H1 (cell line): Measurements from ENCODE around the gene IGLL5. TPM values are rescaled to one million over a fixed set of nuclear protein-coding genes. Genes with fewer than 3 reads are reported as not detected.

Experiments used
- CTCF ChIA-PET: fragments of 300-600 bp; sonication (Branson Sonifier 250); formaldehyde crosslinking; loops from one replicate; lab custom pipeline; 2021; ENCODE audit not compliant: partially characterized antibody; lab: Charles Lee
- POLR2A ChIA-PET: fragments of 300-600 bp; sonication (Branson Sonifier 250); formaldehyde crosslinking; loops from one replicate; lab custom pipeline; 2021; ENCODE audit warnings: inconsistent platforms; ENCODE audit not compliant: partially characterized antibody; lab: Charles Lee
- DNase-seq, 2 experiments: peaks; one replicate each; pipeline versions ENCODE4 v3.0.0 to v3.0.0-alpha.2; 2010 to 2022; ENCODE audit warnings: low spot score in 2 of 2, low read depth in 1 of 2, mixed read lengths in 1 of 2
- FAIRE-seq: peaks from 2 replicates; lab custom pipeline; 2011; peaks lifted over from hg19 to GRCh38; lab: Jason Lieb, UNC
- H2AFZ ChIP-seq: 2 replicates; pipeline ENCODE4 v1.8.1; 2012; ENCODE audit warnings: low read length, inconsistent platforms
- H2AK5ac ChIP-seq: 2 replicates; pipeline ENCODE4 v1.6.1; 2013; ENCODE audit warnings: low read depth, low read length
- H2BK120ac ChIP-seq: replicated peaks from 2 replicates; pipeline ENCODE3; 2013; ENCODE audit warnings: low read depth, low read length, inconsistent platforms
- H2BK12ac ChIP-seq: 2 replicates; pipeline ENCODE4 v1.6.1; 2013; ENCODE audit warnings: low read depth, low read length
- H2BK15ac ChIP-seq: 2 replicates; pipeline ENCODE4 v1.6.1; 2013; ENCODE audit warnings: low read length
- H2BK20ac ChIP-seq: 2 replicates; pipeline ENCODE4 v1.6.1; 2013; ENCODE audit warnings: low read length
- H2BK5ac ChIP-seq: 2 replicates; pipeline ENCODE4 v1.6.1; 2013; ENCODE audit warnings: low read depth, low read length
- H3K14ac ChIP-seq: 2 replicates; pipeline ENCODE4 v1.6.1; 2013; ENCODE audit warnings: inconsistent platforms; ENCODE audit not compliant: insufficient read length
- H3K18ac ChIP-seq: 2 replicates; pipeline ENCODE4 v1.6.1; 2013; ENCODE audit warnings: low read length; ENCODE audit errors: extremely low read depth
- H3K23ac ChIP-seq: 2 replicates; pipeline ENCODE4 v1.6.1; 2013; ENCODE audit warnings: inconsistent platforms; ENCODE audit not compliant: insufficient read length
- H3K23me2 ChIP-seq: 2 replicates; pipeline ENCODE4 v1.6.1; 2013; ENCODE audit warnings: low read depth, low read length
- H3K27ac ChIP-seq: 2 replicates; pipeline ENCODE4 v1.6.1; 2011; ENCODE audit warnings: low read depth, low read length, inconsistent platforms
- H3K27me3 ChIP-seq, 4 experiments: replicated peaks in 1 of 4; 1 replicate in 1 of 4; 2 replicates in 3 of 4; pipeline versions ENCODE4 v1.6.1 to v1.8.1; 2011 to 2013; ENCODE audit warnings: low read length in 3 of 4, mild to moderate bottlenecking in 3 of 4, inconsistent platforms in 2 of 4, mixed read lengths in 2 of 4, moderate library complexity in 1 of 4; ENCODE audit not compliant: control insufficient read depth in 3 of 4, insufficient read depth in 3 of 4; ENCODE audit errors: extremely low read depth in 1 of 4
- H3K36me3 ChIP-seq, 4 experiments: 2 replicates each; pipeline versions ENCODE4 v1.6.1 to v1.8.1; 2011 to 2013; ENCODE audit warnings: mild to moderate bottlenecking in 4 of 4, low read length in 3 of 4, moderate library complexity in 2 of 4, control low read depth in 1 of 4, inconsistent platforms in 1 of 4; ENCODE audit not compliant: insufficient read depth in 4 of 4, control insufficient read depth in 2 of 4
- H3K4ac ChIP-seq: replicated peaks from 2 replicates; pipeline ENCODE3; 2013; ENCODE audit warnings: low read length, low read depth, mixed read lengths, inconsistent platforms; ENCODE audit not compliant: insufficient read length
- H3K4me1 ChIP-seq, 4 experiments: replicated peaks in 1 of 4; 1 replicate in 1 of 4; 2 replicates in 3 of 4; pipeline versions ENCODE4 v1.6.1 to v1.8.1; 2011 to 2013; ENCODE audit warnings: low read length in 3 of 4, inconsistent platforms in 2 of 4, mixed read lengths in 1 of 4; ENCODE audit not compliant: insufficient read depth in 4 of 4, control insufficient read depth in 3 of 4
- H3K4me2 ChIP-seq, 2 experiments: 2 replicates each; pipeline versions ENCODE4 v1.6.1 to v1.8.1; 2011 to 2013; ENCODE audit warnings: low read depth in 2 of 2, low read length in 2 of 2, control low read depth in 1 of 2, inconsistent platforms in 1 of 2, mild to moderate bottlenecking in 1 of 2; ENCODE audit not compliant: insufficient read depth in 1 of 2
- H3K4me3 ChIP-seq, 4 experiments: fragments of 200-600, 300-600 bp in 1 of 4; sonication (generic), shearing (Covaris generic), sonication (Bioruptor Twin) in 1 of 4; 2 replicates each; pipeline versions ENCODE4 v1.5.1 to v1.8.1; 2011 to 2016; ENCODE audit warnings: low read length in 4 of 4, low read depth in 3 of 4, control low read depth in 2 of 4, inconsistent platforms in 2 of 4, mild to moderate bottlenecking in 2 of 4, mixed read lengths in 1 of 4, moderate library complexity in 1 of 4; ENCODE audit not compliant: insufficient read depth in 2 of 4; ENCODE audit errors: extremely low read depth in 1 of 4
- H3K56ac ChIP-seq: replicated peaks from 2 replicates; pipeline ENCODE3; 2013; ENCODE audit warnings: low read depth, mild to moderate bottlenecking, mixed read lengths, low read length, inconsistent platforms; ENCODE audit not compliant: insufficient read length
- H3K79me1 ChIP-seq: 2 replicates; pipeline ENCODE4 v1.6.1; 2013; ENCODE audit warnings: low read depth, low read length, control low read depth
- H3K79me2 ChIP-seq, 2 experiments: 2 replicates each; pipeline versions ENCODE4 v1.6.1 to v1.8.1; 2012 to 2013; ENCODE audit warnings: low read length in 2 of 2, mild to moderate bottlenecking in 2 of 2, inconsistent platforms in 1 of 2; ENCODE audit not compliant: insufficient read depth in 2 of 2, control insufficient read depth in 1 of 2
- H3K9ac ChIP-seq, 4 experiments: replicated peaks in 1 of 4; 1 replicate in 1 of 4; 2 replicates in 3 of 4; pipeline versions ENCODE4 v1.6.1 to v1.8.1; 2011 to 2013; ENCODE audit warnings: low read depth in 3 of 4, low read length in 3 of 4, control low read depth in 2 of 4, mild to moderate bottlenecking in 2 of 4, moderate library complexity in 2 of 4, inconsistent platforms in 1 of 4; ENCODE audit errors: extremely low read depth in 1 of 4
- H3K9me3 ChIP-seq, 2 experiments: 2 replicates each; pipeline versions ENCODE4 v1.6.1 to v1.8.1; 2012 to 2013; ENCODE audit warnings: mild to moderate bottlenecking in 2 of 2, moderate library complexity in 2 of 2, control low read depth in 1 of 2, inconsistent platforms in 1 of 2, low read depth in 1 of 2, low read length in 1 of 2, mixed read lengths in 1 of 2; ENCODE audit not compliant: insufficient read depth in 2 of 2
- H4K20me1 ChIP-seq, 2 experiments: replicated peaks in 1 of 2; 2 replicates each; pipeline versions ENCODE3 to v1.8.1; 2011 to 2013; ENCODE audit warnings: inconsistent platforms in 2 of 2, low read length in 2 of 2, mild to moderate bottlenecking in 1 of 2; ENCODE audit not compliant: insufficient read depth in 2 of 2, control insufficient read depth in 1 of 2
- H4K5ac ChIP-seq: 2 replicates; pipeline ENCODE4 v1.6.1; 2013; ENCODE audit warnings: low read length, low read depth, mixed read lengths, inconsistent platforms; ENCODE audit not compliant: insufficient read length
- H4K8ac ChIP-seq: 2 replicates; pipeline ENCODE4 v1.8.0; 2013; ENCODE audit warnings: mild to moderate bottlenecking, moderate library complexity, low read length, inconsistent platforms; ENCODE audit not compliant: insufficient read depth; ENCODE audit errors: extremely low read depth
- H4K91ac ChIP-seq: replicated peaks from 2 replicates; pipeline ENCODE3; 2013; ENCODE audit warnings: low read length, mixed read lengths, inconsistent platforms; ENCODE audit not compliant: insufficient read length
- ASH2L ChIP-seq: fragments of 200-600, 300-600 bp; sonication (generic); IDR thresholded peaks from one replicate; pipeline ENCODE4 v1.7.1; 2017; ENCODE audit warnings: low read length
- CBX5 ChIP-seq: fragments of 300-800, 300-1000 bp; sonication (generic); IDR thresholded peaks from 2 replicates; pipeline ENCODE4 v1.7.1; 2016; ENCODE audit warnings: antibody characterized with exemption, low read length, low read depth
- CBX8 ChIP-seq: fragments of 300-800, 300-1000 bp; sonication (generic); IDR thresholded peaks from 2 replicates; pipeline ENCODE4 v1.7.1; 2016; ENCODE audit warnings: low read depth, low read length, borderline replicate concordance
- CHD2 ChIP-seq: IDR thresholded peaks from 2 replicates; pipeline ENCODE4 v1.6.1; 2012; ENCODE audit warnings: low read length, improper control_type of control experiment
- JUN ChIP-seq: IDR thresholded peaks from 2 replicates; pipeline ENCODE4 v1.6.1; 2011; ENCODE audit warnings: low read depth, mild to moderate bottlenecking, improper control_type of control experiment, low read length
- SAP30 ChIP-seq: fragments of 300-600 bp; sonication (generic); IDR thresholded peaks from 2 replicates; pipeline ENCODE4 v1.7.1; 2012; ENCODE audit warnings: low read length, moderate library complexity, mild to moderate bottlenecking, inconsistent platforms; ENCODE audit not compliant: insufficient read depth, insufficient replicate concordance
- TBP ChIP-seq: IDR thresholded peaks from 2 replicates; pipeline ENCODE4 v1.6.1; 2011; ENCODE audit warnings: low read depth, low read length, improper control_type of control experiment
- YY1 ChIP-seq: IDR thresholded peaks from 2 replicates; pipeline ENCODE4 v1.6.1; 2011; ENCODE audit warnings: low read depth, mild to moderate bottlenecking, low read length
- WGBS, 2 experiments: shearing (Covaris generic) in 1 of 2; methylation state at CpG; one replicate each; pipeline versions ENCODE4 v1.1.6 to v1.1.7; 2013 to 2015; ENCODE audit warnings: low lambda C conversion rate in 2 of 2, mixed read lengths in 2 of 2, inconsistent platforms in 1 of 2, low coverage in 1 of 2, missing lambda C conversion rate in 1 of 2; ENCODE audit not compliant: insufficient replicate concordance in 2 of 2, insufficient coverage in 1 of 2, insufficient read length in 1 of 2; ENCODE audit errors: extremely low coverage in 1 of 2, missing lambda C conversion rate in 1 of 2; 5-methylcytosine and 5-hydroxymethylcytosine counted together
- polyA plus RNA-seq, 7 experiments: library from polyadenylated mRNA; depleted of rRNA in 3 of 7; stranded (reverse) in 5 of 7; unstranded in 2 of 7; fragments of >200 nt in 5 of 7; fragments of 200-250 nt in 2 of 7; gene quantifications; 1 replicate in 5 of 7; 2 replicates in 1 of 7; 4 replicates in 1 of 7; pipeline versions ENCODE4 v1.2.1 to v1.2.3, GENCODE V29; 2011 to 2013; ENCODE audit warnings: missing spikeins in 2 of 7, mixed read lengths in 2 of 7
- total RNA-seq: library from RNA; stranded (reverse); fragmentation: NEBNext Ultra II Directional; extraction: Animal tissue kit (Norgen Biotek cat#: 25700); gene quantifications from 2 replicates; pipeline ENCODE4 v1.2.1, GENCODE V29; 2021

IGLL5 gene
- total and polyA plus RNA-seq, 2 of the 8 experiments (the other 6 are each of a cell fraction or from before 2014, with no cell fraction given) = not detected

DNA sequence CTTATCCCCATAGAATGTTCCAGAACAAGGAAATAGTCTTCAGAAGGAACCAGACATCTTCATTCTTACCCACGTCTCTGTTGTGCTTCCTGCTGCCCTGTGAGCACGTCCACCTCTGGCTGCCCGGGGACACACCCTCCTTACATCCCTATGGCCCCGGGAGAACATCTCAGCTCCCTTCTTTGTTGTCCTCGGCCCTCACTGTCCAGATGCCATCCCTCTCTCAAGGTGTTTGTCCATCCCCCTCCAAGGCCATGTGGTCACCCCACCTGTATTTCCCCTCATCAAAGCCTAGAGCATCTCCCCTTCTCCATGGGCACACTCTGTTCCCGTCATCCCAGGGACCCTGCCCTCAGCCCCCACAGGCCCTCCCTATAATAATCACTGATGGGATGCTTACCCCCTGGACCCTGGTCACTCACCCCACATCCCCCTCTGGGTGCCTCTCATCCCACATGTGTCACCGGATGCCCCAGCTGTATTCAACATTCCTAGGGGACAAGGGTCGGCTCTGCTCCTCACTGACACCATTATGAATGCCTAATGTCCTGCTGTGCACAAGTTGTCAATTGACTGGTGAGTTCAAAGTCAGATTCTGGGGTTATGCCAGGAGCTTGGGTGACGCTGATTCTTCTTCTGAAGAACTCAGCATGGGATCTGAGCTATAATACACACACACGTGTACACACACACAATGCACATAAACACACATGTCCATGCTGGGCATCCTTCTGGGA lies 28.8 kb downstream of the IGLL5 start:
- peaks cover 5 to 25% (median 17%) of the 10 kb centered on the region in 4 experiments for H3K27me3 ChIP-seq
- H2BK12ac ChIP-seq = no peak overlapping the region
- H2BK20ac ChIP-seq = no peak overlapping the region
- H4K91ac ChIP-seq = no peak overlapping the region
- no peak overlapping the region for H4K8ac ChIP-seq
- H3K4me1 ChIP-seq = no peaks in the 10 kb centered on the region
- no peak overlapping the region for H3K23ac ChIP-seq
- no peak overlapping the region for H4K5ac ChIP-seq
- peaks cover 47 to 91% of the 10 kb centered on the region in 2 experiments for H3K9me3 ChIP-seq
- H3K4ac ChIP-seq = no peak overlapping the region
- no peak overlapping the region for H3K56ac ChIP-seq
- FAIRE-seq (no peak), DNase-seq (no peak)
- H3K4me3 ChIP-seq = no peak overlapping the region
- no peak overlapping the region for H3K18ac ChIP-seq
- ChIA-PET POLR2A (no interaction called here), CTCF (no interaction called here)
- WGBS, 2 experiments = 77% methylated on average over 10 of the region's 10 CpGs; no CpG with 5 or more reads in 1 of the 2 experiments
- H2BK120ac ChIP-seq = no peak overlapping the region
- no peak overlapping the region for H2AFZ ChIP-seq
- H3K79me2 ChIP-seq = no peaks in the 10 kb centered on the region
- H3K4me2 ChIP-seq = no peak overlapping the region
- no peak overlapping the region for H2AK5ac ChIP-seq
- TF ChIP-seq CHD2 (no peak), TBP (no peak), CBX8 (no peak), JUN (no peak), SAP30 (no peak), ASH2L (no peak), CBX5 (no peak), YY1 (no peak)
- no peaks in the 10 kb centered on the region for H3K23me2 ChIP-seq
- no peak overlapping the region for H3K27ac ChIP-seq
- H2BK15ac ChIP-seq = no peak overlapping the region
- no peaks in the 10 kb centered on the region for H3K79me1 ChIP-seq
- H3K36me3 ChIP-seq = no peaks in the 10 kb centered on the region
- H2BK5ac ChIP-seq = no peak overlapping the region
- H4K20me1 ChIP-seq = no peaks in the 10 kb centered on the region
- H3K9ac ChIP-seq = no peak overlapping the region
- H3K14ac ChIP-seq = no peak overlapping the region
